ENCODE data around the gene ZNF214.

DNA sequence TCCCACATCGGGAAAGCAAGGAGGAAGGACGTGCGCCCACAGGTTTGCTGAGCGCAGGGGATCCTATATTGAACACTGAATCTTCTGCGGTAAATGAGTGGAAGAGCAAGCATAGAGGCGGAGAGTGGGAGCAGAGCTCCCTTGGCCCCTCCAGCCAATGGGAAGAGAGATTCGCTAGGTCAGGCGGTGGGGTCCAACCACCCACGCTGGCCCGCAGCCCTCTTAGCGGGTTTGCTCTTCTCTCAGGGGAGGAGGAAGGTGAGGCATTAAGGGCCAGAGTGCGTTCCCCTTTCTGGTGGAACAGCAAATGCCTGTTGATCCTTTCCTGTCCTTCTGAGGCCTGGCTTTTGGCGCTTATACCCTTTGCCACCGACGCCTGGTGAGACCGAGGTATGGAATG is 10.7 kb upstream of the ZNF214 start:
- TF ChIP-seq, protein P1, sequence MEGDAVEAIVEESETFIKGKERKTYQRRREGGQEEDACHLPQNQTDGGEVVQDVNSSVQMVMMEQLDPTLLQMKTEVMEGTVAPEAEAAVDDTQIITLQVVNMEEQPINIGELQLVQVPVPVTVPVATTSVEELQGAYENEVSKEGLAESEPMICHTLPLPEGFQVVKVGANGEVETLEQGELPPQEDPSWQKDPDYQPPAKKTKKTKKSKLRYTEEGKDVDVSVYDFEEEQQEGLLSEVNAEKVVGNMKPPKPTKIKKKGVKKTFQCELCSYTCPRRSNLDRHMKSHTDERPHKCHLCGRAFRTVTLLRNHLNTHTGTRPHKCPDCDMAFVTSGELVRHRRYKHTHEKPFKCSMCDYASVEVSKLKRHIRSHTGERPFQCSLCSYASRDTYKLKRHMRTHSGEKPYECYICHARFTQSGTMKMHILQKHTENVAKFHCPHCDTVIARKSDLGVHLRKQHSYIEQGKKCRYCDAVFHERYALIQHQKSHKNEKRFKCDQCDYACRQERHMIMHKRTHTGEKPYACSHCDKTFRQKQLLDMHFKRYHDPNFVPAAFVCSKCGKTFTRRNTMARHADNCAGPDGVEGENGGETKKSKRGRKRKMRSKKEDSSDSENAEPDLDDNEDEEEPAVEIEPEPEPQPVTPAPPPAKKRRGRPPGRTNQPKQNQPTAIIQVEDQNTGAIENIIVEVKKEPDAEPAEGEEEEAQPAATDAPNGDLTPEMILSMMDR (IDR thresholded peaks at IDR 0.05 in 4 of 5, conservative IDR thresholded peaks at IDR 0.05 in 1 of 5), result no peak
- no peak for TF ChIP-seq POLR2A (IDR thresholded peaks at IDR 0.05)
